HG03066 (cell line): ENCODE measurements around the gene PLEKHA1.

Source experiments
- ATAC-seq: cut with Tn5 transposase; IDR thresholded peaks from one replicate; pipeline ENCODE4 v1.9.1; 2021; ENCODE audit warnings: low read depth; ENCODE audit not compliant: unreplicated experiment

PLEKHA1 gene

DNA sequence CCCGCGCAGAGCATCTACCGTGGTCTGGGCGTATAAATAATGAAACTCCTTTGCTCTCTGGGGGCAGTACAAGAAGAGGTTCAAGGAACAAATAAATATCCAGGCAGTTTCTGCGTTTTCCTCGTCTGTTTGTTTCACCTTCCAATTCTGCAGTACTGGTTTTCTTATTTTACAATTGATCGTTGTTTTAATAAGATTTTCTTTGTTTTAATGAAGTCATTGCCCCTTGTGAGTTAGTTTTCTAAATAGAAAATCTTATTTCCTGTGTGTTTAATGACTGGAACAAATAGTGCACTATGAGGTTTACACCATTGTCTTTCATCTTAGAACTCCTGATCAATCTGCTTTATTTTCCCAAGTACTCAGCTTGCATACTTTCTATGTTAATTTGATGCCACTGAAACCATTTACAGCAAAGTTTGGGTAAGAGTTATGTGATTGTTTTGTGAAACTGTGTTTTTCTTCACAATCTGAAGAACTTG is 1.2 kb downstream of the PLEKHA1 start:
- no peak for ATAC-seq

DNA sequence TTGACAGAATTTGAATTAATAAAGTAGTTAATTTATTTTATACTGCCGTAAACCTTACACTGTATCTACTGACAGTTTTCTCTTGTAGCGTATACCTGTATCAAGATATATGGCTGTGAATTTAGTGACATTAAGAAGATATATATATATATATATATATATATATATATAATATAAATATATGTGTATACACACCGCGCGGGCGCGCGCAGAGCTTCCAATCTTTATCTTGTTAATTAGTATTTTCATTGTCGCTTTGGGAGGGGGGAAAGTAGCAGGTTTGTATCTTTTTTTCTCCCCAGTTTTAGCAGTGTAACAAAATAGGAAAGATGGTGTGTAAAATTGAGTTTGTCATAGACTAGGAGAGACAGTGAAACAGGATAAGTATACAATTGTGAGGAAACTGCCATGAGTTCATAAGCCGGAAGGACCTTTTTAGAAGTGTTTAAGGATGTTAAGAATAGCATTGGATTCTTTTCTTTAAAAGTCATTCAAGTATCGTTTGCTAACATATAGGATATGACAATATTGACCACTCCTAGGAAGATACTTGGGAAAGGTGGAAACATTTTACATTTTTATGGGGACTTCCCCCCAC is 2.0 kb downstream of the PLEKHA1 start:
- ATAC-seq, result no peak

DNA sequence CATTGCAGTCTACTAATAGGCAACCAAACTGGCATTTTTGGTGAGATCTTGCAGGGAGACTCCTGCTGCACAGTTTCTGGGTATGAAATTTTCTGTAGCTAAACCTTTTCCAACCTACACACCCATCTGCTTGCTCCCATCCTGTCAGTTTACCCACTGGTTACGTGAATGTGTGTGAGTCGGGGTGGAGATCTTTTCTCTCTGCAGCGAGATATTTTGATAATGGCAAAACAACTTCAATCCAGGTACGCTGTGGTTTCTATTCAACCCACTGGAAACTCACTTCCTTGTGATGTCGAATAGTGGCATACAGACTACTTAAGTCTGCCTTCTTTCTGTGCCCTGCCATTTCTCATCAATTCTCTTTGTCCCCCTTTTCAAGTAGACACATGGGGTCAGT is 4.5 kb downstream of the PLEKHA1 start:
- no peak for ATAC-seq

DNA sequence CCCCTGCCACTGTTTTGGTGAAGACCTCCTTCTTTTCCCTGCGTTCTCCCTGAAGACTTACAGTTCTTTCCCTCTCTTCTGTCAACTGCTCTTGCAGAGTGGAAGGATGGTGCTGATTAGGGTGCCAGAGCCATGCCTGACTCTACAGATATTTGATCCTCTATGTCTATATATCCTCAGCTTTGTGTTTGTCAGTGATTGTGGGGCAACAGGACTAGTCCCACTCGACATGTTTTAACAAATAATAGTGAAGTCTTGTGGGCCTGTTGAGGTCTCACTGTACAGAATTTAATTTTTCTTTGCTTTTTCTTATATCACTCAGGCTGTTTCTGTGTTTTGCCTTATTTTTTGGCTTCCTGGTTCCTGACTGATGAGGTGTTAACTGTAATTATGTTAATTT is 5.0 kb downstream of the PLEKHA1 start:
- no peak for ATAC-seq

DNA sequence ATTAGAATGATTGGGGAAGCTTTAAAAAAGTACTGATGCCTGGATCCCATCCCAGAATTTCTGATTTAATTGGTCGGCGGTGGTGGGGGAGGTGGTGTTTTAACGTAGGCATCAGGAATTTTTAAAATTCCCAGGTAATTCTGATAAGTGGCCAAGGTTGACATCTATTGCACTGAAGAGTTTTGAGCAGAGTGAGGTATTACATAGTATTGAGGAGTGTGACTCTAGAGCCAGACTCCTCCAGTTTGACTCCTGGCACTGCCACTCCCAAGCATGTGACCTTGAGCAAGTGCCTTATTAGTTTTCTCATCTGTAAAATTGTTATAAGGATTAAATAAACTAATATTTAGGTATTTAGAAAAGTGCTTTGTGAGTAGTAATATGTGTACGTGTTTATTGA is 6.2 kb downstream of the PLEKHA1 start:
- ATAC-seq, result no peak

DNA sequence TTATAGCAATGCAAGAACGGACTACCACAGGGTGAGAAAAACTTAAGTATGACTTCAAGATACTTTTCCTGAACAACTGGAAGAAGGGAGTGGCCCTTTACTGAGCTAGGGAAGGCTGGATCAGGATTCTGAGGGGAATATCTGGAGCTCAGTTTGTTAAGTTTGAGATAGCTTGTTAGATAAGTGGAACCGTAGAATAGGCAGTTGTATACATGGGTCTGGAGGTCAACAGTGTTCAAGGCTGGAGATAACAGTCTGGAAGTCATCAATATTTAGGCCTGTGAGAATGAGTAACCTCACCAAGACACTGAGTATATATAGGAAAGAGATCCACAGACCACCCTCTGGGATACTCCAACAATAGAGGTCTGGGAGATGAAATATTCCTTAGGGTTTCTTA is 7.2 kb downstream of the PLEKHA1 start:
- ATAC-seq, result no peak

DNA sequence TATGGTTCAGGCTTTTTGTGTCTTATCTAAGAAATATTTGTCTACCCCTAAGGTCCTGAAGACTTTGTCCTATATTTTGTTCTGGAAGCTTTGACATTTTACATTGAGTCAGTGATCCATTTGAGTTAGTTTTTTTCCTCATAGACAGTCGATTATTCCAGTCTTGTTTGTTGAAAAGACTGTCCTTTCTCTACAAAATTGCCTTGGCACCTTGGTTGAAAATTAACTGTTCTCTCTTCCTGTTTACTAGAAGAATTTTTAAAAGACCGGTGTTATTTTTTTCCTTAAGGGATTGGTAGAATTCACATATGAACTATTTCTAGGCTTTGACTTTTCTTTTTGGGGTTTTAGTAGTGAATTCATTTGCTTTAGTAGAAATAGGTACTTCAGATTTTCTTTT is 12.0 kb downstream of the PLEKHA1 start:
- ATAC-seq, result no peak

DNA sequence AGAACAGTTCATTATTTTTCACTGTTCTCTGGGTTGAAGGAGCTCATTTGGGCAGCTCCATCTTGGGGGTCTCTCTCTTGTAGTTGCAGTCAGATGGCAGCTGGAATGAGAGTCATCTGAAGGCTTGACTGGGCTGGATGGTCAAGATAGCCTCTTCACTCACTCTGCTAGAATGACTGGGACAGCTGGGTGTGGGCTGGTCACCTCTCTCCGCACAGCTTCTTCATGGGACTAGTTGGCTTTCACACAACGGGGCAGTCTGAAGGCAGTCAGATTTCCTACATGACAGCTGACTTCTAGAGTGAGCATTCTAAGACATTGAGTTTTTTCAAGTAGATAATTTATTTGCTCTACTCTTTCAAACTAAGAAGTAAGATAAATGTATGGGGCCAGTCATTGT is 13.1 kb downstream of the PLEKHA1 start:
- ATAC-seq, result no peak

DNA sequence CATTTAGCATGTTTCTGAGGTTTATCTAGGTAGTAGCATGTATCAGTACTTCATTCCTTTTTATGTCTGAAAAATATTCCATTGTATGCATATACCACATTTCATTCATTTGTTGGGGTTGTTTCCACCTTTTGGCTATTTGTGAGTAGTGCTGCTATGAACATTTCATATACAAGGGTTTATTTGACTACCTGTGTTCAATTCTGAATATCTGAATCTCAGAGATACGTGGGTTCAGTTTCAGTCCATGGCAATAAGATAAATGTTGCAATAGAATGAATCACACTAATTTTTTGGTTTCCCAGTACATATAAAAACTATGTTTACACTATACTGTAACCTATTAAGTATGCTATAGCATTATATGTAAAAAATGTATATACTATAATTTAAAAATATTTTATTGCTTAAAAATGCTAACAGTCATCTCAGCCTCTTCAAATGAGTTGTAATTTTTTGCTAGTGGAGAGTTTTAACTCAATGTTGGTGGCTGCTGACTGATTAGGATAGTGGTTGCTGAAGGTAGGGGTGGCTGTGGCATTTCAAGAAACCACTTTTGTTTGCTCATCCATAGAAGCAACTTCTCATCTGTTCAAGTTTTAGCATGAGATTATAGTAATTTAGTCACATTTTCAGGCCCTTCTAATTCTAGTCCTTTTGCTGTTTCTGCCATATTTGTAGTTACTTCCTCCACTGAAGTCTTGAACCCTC is 13.9 kb downstream of the PLEKHA1 start:
- ATAC-seq, result no peak

DNA sequence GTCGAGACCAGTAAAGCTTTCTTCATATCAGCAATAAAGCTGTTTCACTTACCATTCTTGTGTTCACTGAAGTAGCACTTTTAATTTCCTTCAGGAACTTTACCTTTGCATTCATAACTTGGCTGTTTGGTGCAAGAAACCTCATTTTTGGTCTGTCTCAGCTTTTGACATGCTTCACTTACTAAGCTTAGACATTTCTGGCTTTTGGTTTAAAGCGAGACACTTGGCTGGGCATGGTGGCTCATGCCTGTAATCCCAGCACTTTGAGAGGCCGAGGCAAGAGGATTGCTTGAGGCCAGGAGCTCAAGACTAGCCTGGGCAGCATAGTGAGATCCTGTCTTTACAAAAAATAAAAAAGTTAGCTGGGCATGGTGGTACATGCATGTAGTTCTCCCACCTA is 15.8 kb downstream of the PLEKHA1 start:
- no peak for ATAC-seq

DNA sequence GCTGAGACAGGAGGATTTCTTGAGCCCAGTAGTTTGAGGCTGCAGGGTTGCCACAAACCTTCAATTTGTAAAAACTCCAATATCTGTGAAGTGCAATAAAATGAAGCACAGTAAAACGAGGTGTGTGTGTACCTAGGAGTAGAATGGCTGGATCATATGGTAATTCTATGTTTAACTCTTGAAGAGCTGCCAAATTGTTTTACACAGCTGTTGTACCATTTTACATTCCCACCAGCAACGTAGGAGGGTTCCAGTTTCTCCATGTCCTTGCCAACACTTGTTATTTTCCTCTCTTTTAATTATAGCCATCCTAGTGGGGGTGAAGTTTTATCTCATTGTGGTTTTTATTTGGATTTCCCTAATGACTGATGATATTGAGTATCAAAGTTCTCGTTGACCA is 16.2 kb downstream of the PLEKHA1 start:
- ATAC-seq, result no peak

DNA sequence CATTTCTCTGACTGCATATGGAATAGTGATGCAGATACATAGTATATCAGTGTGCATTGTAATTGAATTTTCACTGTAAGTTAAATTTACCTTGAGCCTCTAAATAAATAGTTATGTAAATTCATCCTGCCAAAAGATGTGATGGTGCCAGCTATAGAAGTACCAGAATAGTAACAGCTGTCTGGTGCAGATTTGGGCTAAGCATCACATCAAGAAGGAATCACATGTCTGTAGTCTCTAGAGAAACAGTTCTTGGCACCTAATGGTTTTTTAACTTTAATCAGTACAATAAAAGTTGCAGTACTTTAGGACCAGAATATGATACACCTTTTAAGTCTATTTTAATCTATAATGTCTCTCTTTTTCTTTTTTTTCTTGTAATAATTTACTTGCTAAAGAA is 17.4 kb downstream of the PLEKHA1 start:
- ATAC-seq, result no peak

DNA sequence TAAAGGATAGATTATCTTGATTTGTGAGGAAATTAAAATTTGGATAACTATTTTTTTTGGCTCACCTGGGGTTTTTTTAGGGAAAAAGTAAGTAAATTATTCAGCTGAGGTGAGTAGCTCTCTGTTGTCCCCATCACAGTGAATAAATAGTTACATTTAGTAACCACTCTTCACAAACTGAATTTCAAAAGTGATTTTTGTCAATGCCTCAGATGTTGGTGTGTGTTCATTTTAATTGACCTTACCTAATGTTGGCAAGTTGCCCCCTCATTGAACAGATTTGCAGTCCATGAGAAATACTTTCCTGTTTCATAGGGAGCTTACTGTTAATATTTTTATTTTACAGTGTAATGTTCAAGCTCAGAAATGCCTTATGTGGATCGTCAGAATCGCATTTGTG is 18.3 kb downstream of the PLEKHA1 start:
- ATAC-seq, result no peak

DNA sequence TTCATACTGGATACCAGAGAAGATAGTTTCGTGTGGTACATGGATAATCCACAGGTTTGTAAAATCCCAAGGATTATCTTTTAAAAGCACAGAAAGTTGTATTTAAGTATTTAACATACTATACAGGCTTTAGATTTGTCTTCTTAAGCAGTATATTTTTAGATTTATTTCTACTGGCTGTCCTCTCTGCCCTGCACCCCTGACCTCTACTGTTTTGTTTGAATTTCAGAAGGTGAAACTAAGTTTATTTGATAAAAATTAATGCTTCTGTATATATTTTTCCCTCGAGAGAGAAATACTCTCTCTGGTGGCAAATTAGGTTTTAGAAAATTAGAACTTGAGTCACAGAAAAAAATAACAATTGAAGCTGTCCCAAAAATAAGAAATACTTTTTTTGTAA is 18.8 kb downstream of the PLEKHA1 start:
- no peak for ATAC-seq

DNA sequence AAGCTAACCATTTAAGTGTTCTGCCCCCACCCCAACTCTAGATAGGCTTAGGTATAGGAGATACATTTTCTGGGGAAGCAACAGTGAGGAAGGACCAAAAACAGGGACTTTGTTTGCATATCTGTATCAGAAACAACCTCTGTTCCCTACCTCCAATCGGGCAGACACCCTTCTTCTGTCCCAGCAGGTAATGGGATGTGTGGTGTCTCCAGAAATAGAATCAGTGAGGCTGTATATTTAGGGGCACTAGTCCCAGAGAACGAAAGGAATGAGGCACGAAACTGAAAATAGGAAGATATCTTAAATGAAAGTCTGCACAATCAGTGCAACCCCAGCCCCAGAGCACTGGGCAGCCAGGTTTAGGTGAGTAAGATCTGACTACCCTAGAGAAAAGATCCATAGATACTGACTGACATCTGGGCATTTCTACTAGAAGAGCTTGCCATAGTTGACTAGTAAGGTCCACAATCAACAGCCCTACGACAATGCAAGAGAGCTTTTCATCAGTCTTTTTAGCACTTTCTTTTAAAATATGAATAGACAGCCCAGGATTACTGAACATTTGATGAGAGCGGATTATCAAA is 28.1 kb downstream of the PLEKHA1 start:
- ATAC-seq, result no peak

DNA sequence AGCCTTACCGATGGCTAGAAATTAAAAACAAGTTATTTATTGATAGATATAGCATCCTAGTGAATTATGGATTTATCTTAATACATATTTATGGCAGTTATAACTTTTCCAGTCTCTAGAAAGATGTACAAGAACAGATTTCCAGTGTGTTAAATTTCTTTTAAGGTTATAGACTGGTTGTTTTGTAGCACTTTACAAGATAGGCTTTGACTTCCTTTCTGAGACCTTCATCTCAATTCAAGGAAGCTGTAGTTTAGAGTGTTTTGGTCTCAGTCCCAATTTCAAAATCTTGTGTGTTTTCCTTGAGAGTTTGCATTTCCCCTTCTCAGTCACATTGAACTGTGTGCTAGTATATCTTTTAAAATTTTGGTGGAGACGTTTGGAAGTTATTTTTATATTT is 30.1 kb downstream of the PLEKHA1 start:
- ATAC-seq, result no peak

DNA sequence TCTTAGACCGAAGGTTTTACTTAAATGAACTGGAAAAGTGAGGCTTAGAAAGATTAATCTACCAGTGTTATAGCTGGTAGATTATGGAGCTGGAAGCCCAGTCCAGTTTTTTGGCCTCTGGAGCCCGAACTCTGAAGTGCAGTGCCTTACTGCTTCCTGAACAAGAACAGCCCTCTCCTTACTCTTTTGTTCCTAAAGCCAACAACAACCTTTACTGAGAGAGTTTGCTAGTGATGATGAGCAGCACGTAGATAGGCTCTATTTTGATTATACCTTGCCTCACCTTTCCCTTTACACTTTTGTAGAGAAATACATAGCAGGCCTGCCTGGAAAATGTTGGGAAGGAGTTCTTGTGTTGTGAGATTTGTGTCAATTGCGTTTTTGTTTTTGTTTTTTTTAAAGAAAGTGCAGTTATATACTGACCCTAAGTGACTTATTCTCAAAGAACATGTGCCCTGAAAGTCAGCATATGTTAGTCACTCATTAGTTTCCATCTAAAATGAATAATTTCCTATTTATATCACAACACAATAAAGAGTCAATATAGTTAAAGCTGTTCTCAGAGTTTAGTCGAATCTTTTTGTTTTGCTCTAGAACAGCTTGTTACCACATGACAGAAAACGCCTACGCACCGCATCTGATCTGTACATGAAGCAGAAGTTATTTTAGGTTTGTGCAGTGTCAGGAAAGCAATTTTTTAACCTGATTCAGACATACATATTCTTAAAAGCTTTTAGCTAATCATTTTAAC is 33.0 kb downstream of the PLEKHA1 start:
- no peak for ATAC-seq

DNA sequence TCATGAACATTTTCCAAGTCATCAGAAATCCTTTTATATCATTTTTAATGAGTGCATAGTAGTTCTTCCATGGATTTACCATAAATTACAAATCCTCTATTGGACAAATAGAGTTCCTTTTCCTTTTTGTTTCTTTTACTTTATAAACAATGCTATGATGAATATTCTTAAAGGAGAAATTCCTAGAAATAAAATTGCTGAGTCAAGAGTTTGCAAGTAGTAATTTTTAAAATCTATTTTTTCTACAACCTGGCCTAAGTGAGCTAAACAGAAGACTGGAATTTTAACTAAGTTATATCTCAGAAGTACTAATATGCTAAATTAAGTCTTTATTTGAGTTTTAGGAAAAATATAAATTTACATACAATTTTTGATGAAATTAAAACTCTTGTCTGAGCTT is 38.8 kb downstream of the PLEKHA1 start:
- ATAC-seq, result no peak

DNA sequence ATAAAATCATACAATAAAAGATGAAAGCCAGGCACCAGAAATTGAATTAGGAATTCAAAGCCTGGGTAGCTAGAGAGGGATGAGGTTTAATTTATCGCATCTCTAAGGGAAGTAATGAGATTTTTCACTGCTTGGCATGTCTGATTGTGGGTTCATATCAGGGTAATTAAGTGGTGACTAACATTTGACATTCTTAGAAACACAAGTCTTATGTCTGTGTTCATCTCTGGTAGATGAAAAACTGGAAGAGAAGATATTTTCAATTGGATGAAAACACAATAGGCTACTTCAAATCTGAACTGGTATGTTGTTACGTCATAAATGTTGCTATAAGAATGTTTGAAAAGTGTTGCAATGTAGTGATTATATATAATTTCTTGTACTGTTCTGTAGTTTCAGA is 43.2 kb downstream of the PLEKHA1 start:
- no peak for ATAC-seq

DNA sequence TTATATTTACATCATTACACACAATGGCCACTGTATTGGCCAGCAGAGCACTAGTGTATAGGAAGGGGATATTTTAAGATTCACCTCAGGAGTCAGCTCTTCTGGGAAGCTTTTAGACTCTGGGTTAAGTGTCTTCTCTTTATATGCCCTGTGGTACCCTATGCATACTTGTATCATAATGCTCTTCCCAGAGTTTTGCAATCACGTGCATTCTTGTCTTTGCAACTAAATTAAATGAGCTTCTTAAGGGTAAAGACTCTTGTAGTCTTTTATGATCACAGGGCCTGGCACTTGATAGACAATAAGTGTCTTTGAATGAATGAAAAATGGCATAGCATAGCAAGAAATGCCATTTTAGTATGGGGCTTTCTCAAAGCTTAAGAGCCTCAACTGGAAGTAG is 44.5 kb downstream of the PLEKHA1 start:
- ATAC-seq, result no peak

DNA sequence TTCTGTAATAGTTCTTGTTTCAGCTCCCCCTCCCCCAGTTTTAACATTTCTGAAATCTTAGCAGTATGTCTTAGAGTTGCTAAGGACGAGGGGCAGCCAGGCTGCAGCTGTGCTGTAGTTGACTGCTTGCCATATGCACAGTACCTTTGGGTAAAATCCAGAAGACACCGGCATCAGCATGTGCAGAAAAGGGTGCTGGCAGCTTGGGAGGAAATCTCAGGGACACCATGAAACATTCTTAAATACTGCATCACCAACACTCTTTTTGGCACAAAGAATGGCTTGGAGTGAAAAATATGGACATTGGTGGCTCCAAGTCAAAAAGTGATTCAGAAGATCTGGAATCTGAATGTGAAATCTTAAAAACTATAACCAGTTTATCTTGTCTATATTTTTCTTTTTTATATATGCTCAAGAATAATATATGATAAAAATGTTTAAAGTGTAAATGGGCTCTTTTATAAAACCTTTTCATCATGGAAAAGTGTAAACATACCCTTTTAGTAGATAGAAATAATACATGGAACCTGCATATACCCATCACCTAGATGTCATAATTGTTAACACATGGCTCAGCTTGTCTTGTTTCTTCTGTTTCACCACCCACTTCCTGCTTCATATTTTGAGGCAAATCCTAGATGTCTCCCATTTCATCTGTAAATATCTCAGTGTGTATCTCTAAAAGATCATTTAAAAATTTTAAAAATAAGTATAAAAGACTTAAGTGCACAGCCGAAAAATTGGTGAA is 45.5 kb downstream of the PLEKHA1 start:
- no peak for ATAC-seq
